ENCODE results near the gene CARD6.

GRCh38 chr5:40841068-40841805, at the start of gene CARD6:
- no peak for TF ChIP-seq TCF12 (IDR thresholded peaks at IDR 0.05; ENCODE audit: low read depth, low read length)
- TF ChIP-seq CTCF (IDR thresholded peaks at IDR 0.05; ENCODE audit: control extremely low read depth in 1 of 3, insufficient read depth in 1 of 3, low read depth in 1 of 3, low read length in 3 of 3): no peak
- TF ChIP-seq BACH1 (IDR thresholded peaks at IDR 0.05; ENCODE audit: low read length): no peak
- TF ChIP-seq POLR2A (IDR thresholded peaks at IDR 0.05; ENCODE audit: control extremely low read depth in 1 of 2, low read depth in 2 of 2, low read length in 2 of 2): no peak
- TF ChIP-seq SAP30 (IDR thresholded peaks at IDR 0.05; ENCODE audit: insufficient read depth, insufficient replicate concordance, low read length): no peak
- TF ChIP-seq RFX5 (IDR thresholded peaks at IDR 0.05; ENCODE audit: borderline replicate concordance, low read depth, low read length): no peak
- TF ChIP-seq ATF3 (IDR thresholded peaks at IDR 0.05; ENCODE audit: insufficient read depth, low read depth, low read length): no peak
- TF ChIP-seq TAF1 (IDR thresholded peaks at IDR 0.05; ENCODE audit: low read depth, low read length): no peak
- TF ChIP-seq GABPA (IDR thresholded peaks at IDR 0.05; ENCODE audit: borderline replicate concordance, insufficient read depth, low read length): no peak
- TF ChIP-seq CBX5 (IDR thresholded peaks at IDR 0.05; ENCODE audit: low read depth, low read length): no peak
- TF ChIP-seq POLR2AphosphoS5 (IDR thresholded peaks at IDR 0.05; ENCODE audit: low read depth, low read length): no peak
- no peak for TF ChIP-seq MAFK (IDR thresholded peaks at IDR 0.05; ENCODE audit: low read depth, low read length)

All from H1 (cell line).